ENCODE results near the gene GATA5. TPM values are rescaled to one million over a fixed set of nuclear protein-coding genes. Genes with fewer than 3 reads are reported as not detected.

GATA5 gene
- total RNA-seq, 1 experiment from 2014 or later = not detected

DNA sequence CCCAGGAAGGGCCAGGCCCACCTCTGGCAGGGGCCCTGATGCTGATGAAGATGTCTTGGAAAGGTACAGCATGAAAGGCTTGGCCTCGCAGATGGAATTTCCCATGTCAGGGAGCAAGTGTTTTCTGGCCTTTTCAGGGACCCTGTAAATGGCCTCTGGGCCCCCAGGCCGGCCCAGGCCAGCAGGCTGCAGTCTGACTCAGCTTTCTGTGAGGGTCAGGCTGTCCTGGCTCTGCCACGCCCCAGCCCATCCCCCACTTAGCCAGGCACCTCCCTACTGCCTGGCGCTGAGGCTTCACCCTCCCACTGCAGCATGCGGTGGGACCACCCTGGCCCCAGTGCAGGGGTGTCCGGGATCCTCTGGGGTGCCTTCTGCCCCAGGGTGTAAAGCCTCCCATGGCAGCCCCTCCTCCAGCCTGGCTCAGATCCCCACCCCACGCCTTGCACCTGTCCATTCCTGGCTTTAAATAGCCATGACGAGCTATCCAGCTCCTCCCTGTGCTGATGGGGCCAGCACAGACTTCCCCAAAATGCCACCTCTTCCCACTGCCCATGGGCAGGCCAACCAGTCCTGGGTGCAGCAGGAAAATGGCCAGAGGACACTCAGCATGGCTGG is 35.6 kb upstream of the GATA5 start:
- RAD21 ChIA-PET (ENCODE audit: low non-redundant PET in 1 of 2, low total read pairs in 2 of 2, uncharacterized antibody in 2 of 2, unreplicated experiment in 2 of 2) = no interaction called here
- H3K79me2 ChIP-seq (ENCODE audit: insufficient read depth, low read length) = no peaks in the 10 kb centered on the region
- intact Hi-C loops (cut with micrococcal nuclease) = no loop called here
- TF ChIP-seq, protein P1, sequence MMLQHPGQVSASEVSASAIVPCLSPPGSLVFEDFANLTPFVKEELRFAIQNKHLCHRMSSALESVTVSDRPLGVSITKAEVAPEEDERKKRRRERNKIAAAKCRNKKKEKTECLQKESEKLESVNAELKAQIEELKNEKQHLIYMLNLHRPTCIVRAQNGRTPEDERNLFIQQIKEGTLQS (IDR thresholded peaks at IDR 0.05) = no peak
- TF ChIP-seq TCF7L2 (IDR thresholded peaks at IDR 0.05; ENCODE audit: borderline replicate concordance, extremely low read depth, insufficient read depth, insufficient read length) (no peak), EZH2 (IDR thresholded peaks at IDR 0.05) (no peak), YY1 (IDR thresholded peaks at IDR 0.05; ENCODE audit: extremely low read depth, insufficient replicate concordance, low read depth, low read length) (no peak), JUND (IDR thresholded peaks at IDR 0.05) (no peak), EZH2phosphoT487 (IDR thresholded peaks at IDR 0.05; ENCODE audit: borderline replicate concordance) (no peak), CEBPB (IDR thresholded peaks at IDR 0.05; ENCODE audit: low read depth) (no peak), FOSL1 (IDR thresholded peaks at IDR 0.05; ENCODE audit: low read depth) (no peak), EGR1 (IDR thresholded peaks at IDR 0.05; ENCODE audit: low read depth) (no peak), SIN3A (IDR thresholded peaks at IDR 0.05; ENCODE audit: low read depth) (no peak), POLR2A (IDR thresholded peaks at IDR 0.05; ENCODE audit: borderline replicate concordance, extremely low read depth, insufficient read depth, insufficient read length) (no peak), POLR2AphosphoS5 (IDR thresholded peaks at IDR 0.05; ENCODE audit: low read depth, low read length) (no peak), ELF1 (IDR thresholded peaks at IDR 0.05; ENCODE audit: borderline replicate concordance, low read depth) (no peak)
- TF ChIP-seq, protein P2, sequence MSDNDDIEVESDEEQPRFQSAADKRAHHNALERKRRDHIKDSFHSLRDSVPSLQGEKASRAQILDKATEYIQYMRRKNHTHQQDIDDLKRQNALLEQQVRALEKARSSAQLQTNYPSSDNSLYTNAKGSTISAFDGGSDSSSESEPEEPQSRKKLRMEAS (IDR thresholded peaks at IDR 0.05) = no peak
- TF ChIP-seq, protein P3, sequence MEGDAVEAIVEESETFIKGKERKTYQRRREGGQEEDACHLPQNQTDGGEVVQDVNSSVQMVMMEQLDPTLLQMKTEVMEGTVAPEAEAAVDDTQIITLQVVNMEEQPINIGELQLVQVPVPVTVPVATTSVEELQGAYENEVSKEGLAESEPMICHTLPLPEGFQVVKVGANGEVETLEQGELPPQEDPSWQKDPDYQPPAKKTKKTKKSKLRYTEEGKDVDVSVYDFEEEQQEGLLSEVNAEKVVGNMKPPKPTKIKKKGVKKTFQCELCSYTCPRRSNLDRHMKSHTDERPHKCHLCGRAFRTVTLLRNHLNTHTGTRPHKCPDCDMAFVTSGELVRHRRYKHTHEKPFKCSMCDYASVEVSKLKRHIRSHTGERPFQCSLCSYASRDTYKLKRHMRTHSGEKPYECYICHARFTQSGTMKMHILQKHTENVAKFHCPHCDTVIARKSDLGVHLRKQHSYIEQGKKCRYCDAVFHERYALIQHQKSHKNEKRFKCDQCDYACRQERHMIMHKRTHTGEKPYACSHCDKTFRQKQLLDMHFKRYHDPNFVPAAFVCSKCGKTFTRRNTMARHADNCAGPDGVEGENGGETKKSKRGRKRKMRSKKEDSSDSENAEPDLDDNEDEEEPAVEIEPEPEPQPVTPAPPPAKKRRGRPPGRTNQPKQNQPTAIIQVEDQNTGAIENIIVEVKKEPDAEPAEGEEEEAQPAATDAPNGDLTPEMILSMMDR (IDR thresholded peaks at IDR 0.05 in 2 of 3, conservative IDR thresholded peaks at IDR 0.05 in 1 of 3; ENCODE audit: borderline replicate concordance in 1 of 3, insufficient read depth in 1 of 3, low read depth in 2 of 3, low read length in 2 of 3) = no peak
- no TSS peak for BruUV-seq (replicated peaks)
- DNase-seq (ENCODE audit: low read depth, low spot score) = no peak
- H3K4me1 ChIP-seq (ENCODE audit: control insufficient read depth in 1 of 2, insufficient read depth in 2 of 2, low read length in 2 of 2) = peaks cover 0 to 13% of the 10 kb centered on the region in 2 experiments; a peak in 2 of 4 replicates
- no peak overlapping the region for H3K4me2 ChIP-seq (ENCODE audit: low read length)
- no peak overlapping the region for H3K27ac ChIP-seq (ENCODE audit: low read depth, low read length)
- no peaks in the 10 kb centered on the region for H3K36me3 ChIP-seq (ENCODE audit: control insufficient read depth in 1 of 2, insufficient read depth in 2 of 2, low read length in 2 of 2)
- no peak for ATAC-seq
- H4K20me1 ChIP-seq (ENCODE audit: insufficient read depth) = no peaks in the 10 kb centered on the region
- H2AFZ ChIP-seq (ENCODE audit: low read depth, low read length, poor library complexity, severe bottlenecking) = no peak overlapping the region
- H3K9ac ChIP-seq (ENCODE audit: low read length) = no peak overlapping the region
- no peak overlapping the region for H3K4me3 ChIP-seq (replicated peaks in 1 of 2; ENCODE audit: low read depth in 1 of 2, low read length in 2 of 2)
- CTCF ChIA-PET = no interaction called here
- POLR2A ChIA-PET = no interaction called here
- no peaks in the 10 kb centered on the region for H3K9me3 ChIP-seq (ENCODE audit: control insufficient read depth in 1 of 2, insufficient read depth in 1 of 2, low read depth in 1 of 2, low read length in 2 of 2)
- H3K9me2 ChIP-seq (ENCODE audit: insufficient read depth) = no peaks in the 10 kb centered on the region
- no peaks in the 10 kb centered on the region for H3K27me3 ChIP-seq (ENCODE audit: insufficient read depth, low read length)
